Thyroid gland (tissue), 4 donors: Measurements from ENCODE around the gene CDC42BPA.

Experiments used
- POLR2A ChIP-seq, 2 donors: fragments of 450-650 bp; IDR thresholded peaks; one replicate each; pipeline ENCODE4 v1.6.1; 2017; ENCODE audit warnings: antibody characterized with exemption in 2 of 2, mild to moderate bottlenecking in 2 of 2, moderate library complexity in 1 of 2
- TF ChIP-seq, protein P1 (sequence below), 6 experiments: fragments of 200-600 bp in 3 of 6; fragments of 450-650 bp in 3 of 6; sonication (generic) in 3 of 6; IDR thresholded peaks; one replicate each; pipeline ENCODE4 v1.5.1; 2016 to 2019; ENCODE audit warnings: antibody characterized with exemption in 6 of 6, mild to moderate bottlenecking in 2 of 6, inconsistent platforms in 1 of 6, moderate library complexity in 1 of 6

DNA sequence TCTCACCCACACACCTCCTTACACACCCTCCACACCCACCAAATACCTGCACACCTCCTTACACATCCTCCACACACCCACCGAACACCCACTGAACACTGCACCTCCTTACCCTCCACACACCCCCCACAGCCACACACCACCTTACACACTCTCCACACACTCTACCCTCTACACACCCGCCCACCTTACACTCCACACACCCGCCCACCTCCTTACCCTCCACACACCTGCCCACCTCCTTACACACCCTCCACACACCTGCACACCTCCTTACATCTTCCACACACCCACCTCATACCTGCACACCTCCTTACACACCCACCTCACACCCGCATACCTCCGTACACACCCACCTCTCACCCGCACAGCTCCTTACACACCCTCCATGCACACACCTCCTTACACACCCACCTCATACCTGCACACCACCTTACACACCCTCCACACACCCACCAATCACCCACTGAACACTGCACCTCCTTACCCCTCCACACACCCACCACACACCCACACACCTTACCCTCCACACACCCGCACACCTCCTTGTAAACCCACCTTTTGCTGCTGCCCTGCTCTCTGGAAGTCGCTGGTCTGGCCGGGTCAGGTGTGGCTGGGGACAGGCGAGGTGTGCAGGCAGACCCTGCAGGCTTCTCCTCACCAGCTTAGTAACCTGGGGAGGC lies 339.7 kb downstream of the CDC42BPA start:
- TF ChIP-seq, protein P1, sequence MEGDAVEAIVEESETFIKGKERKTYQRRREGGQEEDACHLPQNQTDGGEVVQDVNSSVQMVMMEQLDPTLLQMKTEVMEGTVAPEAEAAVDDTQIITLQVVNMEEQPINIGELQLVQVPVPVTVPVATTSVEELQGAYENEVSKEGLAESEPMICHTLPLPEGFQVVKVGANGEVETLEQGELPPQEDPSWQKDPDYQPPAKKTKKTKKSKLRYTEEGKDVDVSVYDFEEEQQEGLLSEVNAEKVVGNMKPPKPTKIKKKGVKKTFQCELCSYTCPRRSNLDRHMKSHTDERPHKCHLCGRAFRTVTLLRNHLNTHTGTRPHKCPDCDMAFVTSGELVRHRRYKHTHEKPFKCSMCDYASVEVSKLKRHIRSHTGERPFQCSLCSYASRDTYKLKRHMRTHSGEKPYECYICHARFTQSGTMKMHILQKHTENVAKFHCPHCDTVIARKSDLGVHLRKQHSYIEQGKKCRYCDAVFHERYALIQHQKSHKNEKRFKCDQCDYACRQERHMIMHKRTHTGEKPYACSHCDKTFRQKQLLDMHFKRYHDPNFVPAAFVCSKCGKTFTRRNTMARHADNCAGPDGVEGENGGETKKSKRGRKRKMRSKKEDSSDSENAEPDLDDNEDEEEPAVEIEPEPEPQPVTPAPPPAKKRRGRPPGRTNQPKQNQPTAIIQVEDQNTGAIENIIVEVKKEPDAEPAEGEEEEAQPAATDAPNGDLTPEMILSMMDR (IDR thresholded peaks at IDR 0.05), result no peak
- no peak for TF ChIP-seq POLR2A (IDR thresholded peaks at IDR 0.05)
